ENCODE data around the gene MAP9. TPM values are rescaled to one million over a fixed set of nuclear protein-coding genes. Genes with fewer than 3 reads are reported as not detected.

The MAP9 gene
- total and polyA plus RNA-seq, 2 experiments from 2014 or later = 16.0 to 33.7 TPM

GRCh38 chr4:155353923-155354540, 22.7 kb downstream of the MAP9 start:
- H3K9me2 ChIP-seq (ENCODE audit: insufficient read depth) = no peaks in the 10 kb centered on the region
- H3K27me3 ChIP-seq (ENCODE audit: insufficient read depth) = no peaks in the 10 kb centered on the region
- Mint-ChIP-seq H3K27ac (no peak overlapping the region), H3K36me3 (ENCODE audit: low read depth) (no peaks in the 10 kb centered on the region; the same call in 2 of the 3 replicates), H3K4me3 (no peak overlapping the region), H3K4me1 (no peaks in the 10 kb centered on the region), H3K9me3 (no peaks in the 10 kb centered on the region), H3K27me3 (ENCODE audit: insufficient read depth, low read depth, poor library complexity) (peaks cover 2% of the 10 kb centered on the region)
- DNase-seq (ENCODE audit: low spot score) (peak; percentile 79), ATAC-seq (peak; percentile 93)
- H3K79me2 ChIP-seq (replicated peaks; ENCODE audit: insufficient read depth) = no peaks in the 10 kb centered on the region
- no peak overlapping the region for H3K27ac ChIP-seq (ENCODE audit: low read depth)
- H3K4me1 ChIP-seq (ENCODE audit: insufficient read depth) = no peaks in the 10 kb centered on the region
- no peaks in the 10 kb centered on the region for H3K36me3 ChIP-seq (ENCODE audit: insufficient read depth)
- no peaks in the 10 kb centered on the region for H4K20me1 ChIP-seq (replicated peaks; ENCODE audit: insufficient read depth)
- H3K4me3 ChIP-seq = no peak overlapping the region
- no peaks in the 10 kb centered on the region for H3F3A ChIP-seq (replicated peaks; ENCODE audit: low read depth)
- H2AFZ ChIP-seq = no peak overlapping the region
- no peak overlapping the region for H3K4me2 ChIP-seq
- TF ChIP-seq STAT1 (IDR thresholded peaks at IDR 0.05; ENCODE audit: unreplicated experiment) (no peak), ZNF331 (CRISPR knock-in tag; IDR thresholded peaks at IDR 0.05; ENCODE audit: low read depth) (no peak), CTCF (conservative IDR thresholded peaks at IDR 0.05; ENCODE audit: low read depth in 2 of 2) (peak; percentile 92 to 94)

DNA sequence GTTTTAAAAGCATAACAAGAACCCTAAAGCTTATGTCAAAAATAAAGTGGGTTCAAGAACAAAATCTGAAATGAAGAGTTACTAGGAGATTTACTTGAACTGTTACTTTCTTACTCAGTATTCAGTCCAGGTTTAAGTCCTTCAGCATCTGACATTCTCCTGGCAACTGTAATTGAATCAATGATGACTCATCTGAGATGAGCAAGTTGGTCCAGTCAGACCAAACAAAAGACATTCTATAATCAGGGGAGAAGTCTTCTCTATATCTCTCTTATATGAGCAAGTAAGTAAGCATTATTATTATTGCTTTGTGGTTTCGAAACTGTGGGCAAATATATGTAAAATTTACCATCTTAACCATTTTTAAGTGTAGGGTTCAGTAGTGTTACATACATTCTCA, 34.6 kb downstream of the MAP9 start:
- DNase-seq (ENCODE audit: low spot score) (no peak), ATAC-seq (no peak)
- Histone ChIP-seq H3K27me3 (ENCODE audit: insufficient read depth) (no peaks in the 10 kb centered on the region), H3K4me3 (no peak overlapping the region), H3K9me2 (ENCODE audit: insufficient read depth) (no peaks in the 10 kb centered on the region), H3K4me1 (ENCODE audit: insufficient read depth) (no peaks in the 10 kb centered on the region), H3K4me2 (no peak overlapping the region), H3F3A (replicated peaks; ENCODE audit: low read depth) (no peaks in the 10 kb centered on the region), H3K27ac (ENCODE audit: low read depth) (no peak overlapping the region), H2AFZ (no peak overlapping the region), H3K79me2 (replicated peaks; ENCODE audit: insufficient read depth) (no peaks in the 10 kb centered on the region), H3K36me3 (ENCODE audit: insufficient read depth) (no peaks in the 10 kb centered on the region), H4K20me1 (replicated peaks; ENCODE audit: insufficient read depth) (no peaks in the 10 kb centered on the region)
- Mint-ChIP-seq H3K27me3 (ENCODE audit: insufficient read depth, low read depth, poor library complexity) (no peaks in the 10 kb centered on the region), H3K27ac (no peak overlapping the region), H3K4me3 (no peak overlapping the region), H3K36me3 (ENCODE audit: low read depth) (peaks cover 13% of the 10 kb centered on the region; the same call in 2 of the 3 replicates), H3K9me3 (peaks cover 15% of the 10 kb centered on the region; the same call in 2 of the 3 replicates), H3K4me1 (no peaks in the 10 kb centered on the region)
- TF ChIP-seq EZH2phosphoT487 (IDR thresholded peaks at IDR 0.05; ENCODE audit: unreplicated experiment) (no peak), POLR2AphosphoS5 (IDR thresholded peaks at IDR 0.05; ENCODE audit: low read depth) (no peak), JUNB (IDR thresholded peaks at IDR 0.05; ENCODE audit: unreplicated experiment) (no peak), CREB1 (CRISPR knock-in tag; IDR thresholded peaks at IDR 0.05; ENCODE audit: low read depth) (no peak), ZNF331 (CRISPR knock-in tag; IDR thresholded peaks at IDR 0.05; ENCODE audit: low read depth) (no peak), CTCF (conservative IDR thresholded peaks at IDR 0.05; ENCODE audit: low read depth in 2 of 2) (no peak), NANOG (IDR thresholded peaks at IDR 0.05; ENCODE audit: borderline replicate concordance) (no peak), STAT1 (IDR thresholded peaks at IDR 0.05; ENCODE audit: unreplicated experiment) (no peak), ZNF114 (CRISPR knock-in tag; IDR thresholded peaks at IDR 0.05) (no peak)
- TF ChIP-seq, protein P1, sequence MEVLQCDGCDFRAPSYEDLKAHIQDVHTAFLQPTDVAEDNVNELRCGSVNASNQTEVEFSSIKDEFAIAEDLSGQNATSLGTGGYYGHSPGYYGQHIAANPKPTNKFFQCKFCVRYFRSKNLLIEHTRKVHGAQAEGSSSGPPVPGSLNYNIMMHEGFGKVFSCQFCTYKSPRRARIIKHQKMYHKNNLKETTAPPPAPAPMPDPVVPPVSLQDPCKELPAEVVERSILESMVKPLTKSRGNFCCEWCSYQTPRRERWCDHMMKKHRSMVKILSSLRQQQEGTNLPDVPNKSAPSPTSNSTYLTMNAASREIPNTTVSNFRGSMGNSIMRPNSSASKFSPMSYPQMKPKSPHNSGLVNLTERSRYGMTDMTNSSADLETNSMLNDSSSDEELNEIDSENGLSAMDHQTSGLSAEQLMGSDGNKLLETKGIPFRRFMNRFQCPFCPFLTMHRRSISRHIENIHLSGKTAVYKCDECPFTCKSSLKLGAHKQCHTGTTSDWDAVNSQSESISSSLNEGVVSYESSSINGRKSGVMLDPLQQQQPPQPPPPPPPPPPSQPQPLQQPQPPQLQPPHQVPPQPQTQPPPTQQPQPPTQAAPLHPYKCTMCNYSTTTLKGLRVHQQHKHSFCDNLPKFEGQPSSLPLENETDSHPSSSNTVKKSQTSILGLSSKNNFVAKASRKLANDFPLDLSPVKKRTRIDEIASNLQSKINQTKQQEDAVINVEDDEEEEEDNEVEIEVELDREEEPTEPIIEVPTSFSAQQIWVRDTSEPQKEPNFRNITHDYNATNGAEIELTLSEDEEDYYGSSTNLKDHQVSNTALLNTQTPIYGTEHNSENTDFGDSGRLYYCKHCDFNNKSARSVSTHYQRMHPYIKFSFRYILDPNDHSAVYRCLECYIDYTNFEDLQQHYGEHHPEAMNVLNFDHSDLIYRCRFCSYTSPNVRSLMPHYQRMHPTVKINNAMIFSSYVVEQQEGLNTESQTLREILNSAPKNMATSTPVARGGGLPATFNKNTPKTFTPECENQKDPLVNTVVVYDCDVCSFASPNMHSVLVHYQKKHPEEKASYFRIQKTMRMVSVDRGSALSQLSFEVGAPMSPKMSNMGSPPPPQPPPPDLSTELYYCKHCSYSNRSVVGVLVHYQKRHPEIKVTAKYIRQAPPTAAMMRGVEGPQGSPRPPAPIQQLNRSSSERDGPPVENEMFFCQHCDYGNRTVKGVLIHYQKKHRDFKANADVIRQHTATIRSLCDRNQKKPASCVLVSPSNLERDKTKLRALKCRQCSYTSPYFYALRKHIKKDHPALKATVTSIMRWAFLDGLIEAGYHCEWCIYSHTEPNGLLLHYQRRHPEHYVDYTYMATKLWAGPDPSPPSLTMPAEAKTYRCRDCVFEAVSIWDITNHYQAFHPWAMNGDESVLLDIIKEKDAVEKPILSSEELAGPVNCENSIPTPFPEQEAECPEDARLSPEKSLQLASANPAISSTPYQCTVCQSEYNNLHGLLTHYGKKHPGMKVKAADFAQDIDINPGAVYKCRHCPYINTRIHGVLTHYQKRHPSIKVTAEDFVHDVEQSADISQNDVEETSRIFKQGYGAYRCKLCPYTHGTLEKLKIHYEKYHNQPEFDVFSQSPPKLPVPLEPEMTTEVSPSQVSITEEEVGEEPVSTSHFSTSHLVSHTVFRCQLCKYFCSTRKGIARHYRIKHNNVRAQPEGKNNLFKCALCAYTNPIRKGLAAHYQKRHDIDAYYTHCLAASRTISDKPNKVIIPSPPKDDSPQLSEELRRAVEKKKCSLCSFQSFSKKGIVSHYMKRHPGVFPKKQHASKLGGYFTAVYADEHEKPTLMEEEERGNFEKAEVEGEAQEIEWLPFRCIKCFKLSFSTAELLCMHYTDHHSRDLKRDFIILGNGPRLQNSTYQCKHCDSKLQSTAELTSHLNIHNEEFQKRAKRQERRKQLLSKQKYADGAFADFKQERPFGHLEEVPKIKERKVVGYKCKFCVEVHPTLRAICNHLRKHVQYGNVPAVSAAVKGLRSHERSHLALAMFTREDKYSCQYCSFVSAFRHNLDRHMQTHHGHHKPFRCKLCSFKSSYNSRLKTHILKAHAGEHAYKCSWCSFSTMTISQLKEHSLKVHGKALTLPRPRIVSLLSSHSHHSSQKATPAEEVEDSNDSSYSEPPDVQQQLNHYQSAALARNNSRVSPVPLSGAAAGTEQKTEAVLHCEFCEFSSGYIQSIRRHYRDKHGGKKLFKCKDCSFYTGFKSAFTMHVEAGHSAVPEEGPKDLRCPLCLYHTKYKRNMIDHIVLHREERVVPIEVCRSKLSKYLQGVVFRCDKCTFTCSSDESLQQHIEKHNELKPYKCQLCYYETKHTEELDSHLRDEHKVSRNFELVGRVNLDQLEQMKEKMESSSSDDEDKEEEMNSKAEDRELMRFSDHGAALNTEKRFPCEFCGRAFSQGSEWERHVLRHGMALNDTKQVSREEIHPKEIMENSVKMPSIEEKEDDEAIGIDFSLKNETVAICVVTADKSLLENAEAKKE (CRISPR knock-in tag; IDR thresholded peaks at IDR 0.05) = no peak

Measured in GM23338 (cell line).